H1 (cell line): ENCODE measurements around the gene AFF1.
"Not testable (repeated sequence)": the region's sequence is repeated elsewhere in the genome, so short reads cannot be mapped to it uniquely, and the experiment has no call there.

ENCODE experiments used
- CBX5 ChIP-seq: fragments of 300-800, 300-1000 bp; sonication (generic); IDR thresholded peaks from 2 replicates; pipeline ENCODE4 v1.7.1; 2016; ENCODE audit warnings: antibody characterized with exemption, low read length, low read depth
- CREB1 ChIP-seq: IDR thresholded peaks from 2 replicates; pipeline ENCODE4 v1.6.1; 2012; ENCODE audit warnings: inconsistent platforms
- CTCF ChIP-seq, 3 experiments: IDR thresholded peaks; 1 replicate in 2 of 3; 2 replicates in 1 of 3; pipeline versions ENCODE4 v1.5.1 to v1.6.1; 2011; ENCODE audit warnings: low read length in 3 of 3, mild to moderate bottlenecking in 3 of 3, inconsistent platforms in 2 of 3, low read depth in 1 of 3, moderate library complexity in 1 of 3; ENCODE audit not compliant: insufficient read depth in 1 of 3; ENCODE audit errors: control extremely low read depth in 1 of 3
- EGR1 ChIP-seq: IDR thresholded peaks from 2 replicates; pipeline ENCODE4 v1.6.1; 2011; ENCODE audit warnings: low read depth, low read length, borderline replicate concordance
- EP300 ChIP-seq, 2 experiments: IDR thresholded peaks; 1 replicate in 1 of 2; 2 replicates in 1 of 2; pipeline ENCODE4 v1.6.1; 2011 to 2012; ENCODE audit warnings: low read depth in 2 of 2, low read length in 2 of 2, mild to moderate bottlenecking in 2 of 2, borderline replicate concordance in 1 of 2, inconsistent platforms in 1 of 2, moderate library complexity in 1 of 2
- EZH2 ChIP-seq: fragments of 200-600 bp; sonication (generic); IDR thresholded peaks from 2 replicates; pipeline ENCODE4 v1.7.1; 2012; ENCODE audit warnings: low read depth, mild to moderate bottlenecking, moderate library complexity, low read length, inconsistent platforms; ENCODE audit not compliant: severe bottlenecking
- JUN ChIP-seq: IDR thresholded peaks from 2 replicates; pipeline ENCODE4 v1.6.1; 2011; ENCODE audit warnings: low read depth, mild to moderate bottlenecking, improper control_type of control experiment, low read length
- NRF1 ChIP-seq: IDR thresholded peaks from 2 replicates; pipeline ENCODE4 v1.6.1; 2011; ENCODE audit warnings: mild to moderate bottlenecking, low read depth, low read length, improper control_type of control experiment
- POLR2A ChIP-seq, 2 experiments: IDR thresholded peaks; 1 replicate in 1 of 2; 2 replicates in 1 of 2; pipeline ENCODE4 v1.6.1; 2011; ENCODE audit warnings: low read depth in 2 of 2, low read length in 2 of 2, mild to moderate bottlenecking in 2 of 2; ENCODE audit errors: control extremely low read depth in 1 of 2
- POLR2AphosphoS5 ChIP-seq: IDR thresholded peaks from 2 replicates; pipeline ENCODE4 v1.6.1; 2011; ENCODE audit warnings: low read depth, low read length
- RFX5 ChIP-seq: IDR thresholded peaks from 2 replicates; pipeline ENCODE4 v1.6.1; 2011; ENCODE audit warnings: low read depth, low read length, improper control_type of control experiment, borderline replicate concordance
- YY1 ChIP-seq: IDR thresholded peaks from 2 replicates; pipeline ENCODE4 v1.6.1; 2011; ENCODE audit warnings: low read depth, mild to moderate bottlenecking, low read length

GRCh38 chr4:86996510-86996909, 61.7 kb downstream of the AFF1 start:
- TF ChIP-seq CBX5; EGR1; NRF1; YY1; EP300 (IDR thresholded peaks at IDR 0.05; ENCODE audit: borderline replicate concordance in 1 of 2, low read depth in 2 of 2, low read length in 2 of 2); EZH2; POLR2A (IDR thresholded peaks at IDR 0.05; ENCODE audit: control extremely low read depth in 1 of 2, low read depth in 2 of 2, low read length in 2 of 2); JUN; CTCF (IDR thresholded peaks at IDR 0.05; ENCODE audit: control extremely low read depth in 1 of 3, insufficient read depth in 1 of 3, low read depth in 1 of 3, low read length in 3 of 3); RFX5; CREB1; POLR2AphosphoS5: not testable (repeated sequence)
